NCI-H2227 treated with DMSO at 0.1 percent for 48 hours (cell line): ENCODE results near the gene NRXN3.
A peak's percentile ranks its signal among the peaks of the same experiment; 100 is the strongest.

Experiments used
- DNase-seq: peaks from one replicate; lab custom pipeline; 2025; lab: John Stamatoyannopoulos, UW

NRXN3 gene

GRCh38 chr14:79820866-79821535, 1650.8 kb downstream of the NRXN3 start:
- no peak for DNase-seq

GRCh38 chr14:79822034-79822433, 1651.9 kb downstream of the NRXN3 start:
- DNase-seq = no peak

- no peak for DNase-seq
These were observed 1654.9 kb downstream of the NRXN3 start for GRCh38 chr14:79825046-79825521.

- DNase-seq = no peak
These were observed 1656.2 kb downstream of the NRXN3 start for GRCh38 chr14:79826362-79826761.

GRCh38 chr14:79829405-79830166, 1659.4 kb downstream of the NRXN3 start:
- no peak for DNase-seq

- DNase-seq = no peak
These were observed 1661.2 kb downstream of the NRXN3 start for GRCh38 chr14:79831195-79831892.

GRCh38 chr14:79833781-79834180, 1663.6 kb downstream of the NRXN3 start:
- DNase-seq = no peak

GRCh38 chr14:79834868-79835267, 1664.7 kb downstream of the NRXN3 start:
- no peak for DNase-seq

- no peak for DNase-seq
These were observed 1666.4 kb downstream of the NRXN3 start for GRCh38 chr14:79836577-79836976.

- DNase-seq = no peak
These were observed 1667.5 kb downstream of the NRXN3 start for GRCh38 chr14:79837699-79838098.

GRCh38 chr14:79840103-79840502, 1669.9 kb downstream of the NRXN3 start:
- DNase-seq = no peak

- DNase-seq = no peak
These were observed 1670.7 kb downstream of the NRXN3 start for GRCh38 chr14:79840831-79841230.

- DNase-seq = no peak
These were observed 1671.3 kb downstream of the NRXN3 start for GRCh38 chr14:79841433-79841832.

- DNase-seq = no peak
These were observed 1672.1 kb downstream of the NRXN3 start for GRCh38 chr14:79842270-79842669.

- no peak for DNase-seq
These were observed 1683.0 kb downstream of the NRXN3 start for GRCh38 chr14:79852950-79853744.

- DNase-seq = no peak
These were observed 1685.6 kb downstream of the NRXN3 start for GRCh38 chr14:79855789-79856188.

GRCh38 chr14:79856381-79856780, 1686.2 kb downstream of the NRXN3 start:
- DNase-seq = no peak

- no peak for DNase-seq
These were observed 1690.9 kb downstream of the NRXN3 start for GRCh38 chr14:79861111-79861510.

- no peak for DNase-seq
These were observed 1691.9 kb downstream of the NRXN3 start for GRCh38 chr14:79862045-79862444.

GRCh38 chr14:79871136-79871535, 1701.0 kb downstream of the NRXN3 start:
- DNase-seq = no peak

- no peak for DNase-seq
These were observed 1708.1 kb downstream of the NRXN3 start for GRCh38 chr14:79878229-79878628.

- peak; percentile 61 for DNase-seq
These were observed 1708.6 kb downstream of the NRXN3 start for GRCh38 chr14:79878785-79879184.
